Omental fat pad (tissue), 4 donors: ENCODE measurements around the gene GPR55. TPM values are rescaled to one million over a fixed set of nuclear protein-coding genes. Genes with fewer than 3 reads are reported as not detected.

ENCODE experiments used
- ATAC-seq: fragments of 150-250 bp; one replicate; pipeline ENCODE4 v1.9.1; 2016; ENCODE audit warnings: mild to moderate bottlenecking, moderate library complexity; ENCODE audit not compliant: low FRiP score
- DNase-seq: peaks from one replicate; pipeline ENCODE4 v3.0.0-alpha.2; 2019; ENCODE audit warnings: low spot score
- total RNA-seq, 4 donors: library from RNA; depleted of rRNA; stranded (reverse); fragments of >200 nt; gene quantifications; one replicate each; pipeline ENCODE4 v1.1.0, GENCODE V29; 2016
- TF ChIP-seq, protein P1 (sequence below), 3 donors: fragments of 450-650 bp; IDR thresholded peaks; one replicate each; pipeline ENCODE4 v1.5.1; 2016 to 2017; ENCODE audit warnings: antibody characterized with exemption in 3 of 3, mild to moderate bottlenecking in 3 of 3, moderate library complexity in 2 of 3

GPR55 gene
- total RNA-seq, 4 donors from 2014 or later, result 0.12 to 0.19 TPM; not detected in 2

- ATAC-seq, result no peak
- TF ChIP-seq, protein P1, sequence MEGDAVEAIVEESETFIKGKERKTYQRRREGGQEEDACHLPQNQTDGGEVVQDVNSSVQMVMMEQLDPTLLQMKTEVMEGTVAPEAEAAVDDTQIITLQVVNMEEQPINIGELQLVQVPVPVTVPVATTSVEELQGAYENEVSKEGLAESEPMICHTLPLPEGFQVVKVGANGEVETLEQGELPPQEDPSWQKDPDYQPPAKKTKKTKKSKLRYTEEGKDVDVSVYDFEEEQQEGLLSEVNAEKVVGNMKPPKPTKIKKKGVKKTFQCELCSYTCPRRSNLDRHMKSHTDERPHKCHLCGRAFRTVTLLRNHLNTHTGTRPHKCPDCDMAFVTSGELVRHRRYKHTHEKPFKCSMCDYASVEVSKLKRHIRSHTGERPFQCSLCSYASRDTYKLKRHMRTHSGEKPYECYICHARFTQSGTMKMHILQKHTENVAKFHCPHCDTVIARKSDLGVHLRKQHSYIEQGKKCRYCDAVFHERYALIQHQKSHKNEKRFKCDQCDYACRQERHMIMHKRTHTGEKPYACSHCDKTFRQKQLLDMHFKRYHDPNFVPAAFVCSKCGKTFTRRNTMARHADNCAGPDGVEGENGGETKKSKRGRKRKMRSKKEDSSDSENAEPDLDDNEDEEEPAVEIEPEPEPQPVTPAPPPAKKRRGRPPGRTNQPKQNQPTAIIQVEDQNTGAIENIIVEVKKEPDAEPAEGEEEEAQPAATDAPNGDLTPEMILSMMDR (IDR thresholded peaks at IDR 0.05), result no peak
- DNase-seq, result no peak
These were observed 46.3 kb downstream of the GPR55 start for GRCh38 chr2:230878599-230879188.

- no peak for ATAC-seq
- no peak for DNase-seq
- TF ChIP-seq, protein P1 (IDR thresholded peaks at IDR 0.05), result no peak
These were observed 47.1 kb downstream of the GPR55 start for GRCh38 chr2:230877759-230878598.

GRCh38 chr2:230877116-230877758 lies 47.8 kb downstream of the GPR55 start:
- no peak for ATAC-seq
- DNase-seq, result no peak
- TF ChIP-seq, protein P1 (IDR thresholded peaks at IDR 0.05), result no peak

- no peak for DNase-seq
- TF ChIP-seq, protein P1 (IDR thresholded peaks at IDR 0.05), result no peak
- no peak for ATAC-seq
These were observed 49.4 kb downstream of the GPR55 start for GRCh38 chr2:230875347-230876315.

- TF ChIP-seq, protein P1 (IDR thresholded peaks at IDR 0.05), result no peak
- DNase-seq (no peak), ATAC-seq (no peak)
These were observed 50.2 kb downstream of the GPR55 start for GRCh38 chr2:230874876-230875275.

DNA sequence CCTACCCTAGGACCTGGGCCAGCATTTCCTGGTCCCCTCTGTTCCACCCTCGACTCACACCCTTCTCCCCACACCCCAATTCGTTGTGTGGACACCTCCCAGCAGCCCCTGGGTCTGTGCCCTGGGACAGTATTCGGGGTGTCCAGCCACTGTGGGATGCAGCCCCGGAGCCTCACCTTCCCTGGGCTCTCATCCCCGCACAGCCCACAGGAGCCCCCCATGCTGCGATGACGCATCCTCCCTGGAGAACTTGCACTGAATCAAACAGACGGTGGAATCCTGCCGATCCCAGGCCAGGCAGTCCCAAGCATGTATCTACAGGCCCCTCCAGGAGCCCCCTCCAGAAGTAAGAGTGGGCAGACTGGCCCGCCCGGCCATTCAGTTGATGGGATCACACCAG lies 50.6 kb downstream of the GPR55 start:
- TF ChIP-seq, protein P1 (IDR thresholded peaks at IDR 0.05), result no peak
- ATAC-seq (no peak), DNase-seq (no peak)
